ENCODE measurements around the gene RPS19BP1.

RPS19BP1 gene

GRCh38 chr22:39491696-39492095, 40.9 kb downstream of the RPS19BP1 start:
- CTCF ChIA-PET: interaction anchor here (2.6 to 10.6 kb wide), 2 partner anchors 23 to 38 kb away, joined by 9 to 216 read pairs; partner anchors contain the start of gene RPS19BP1
- Mint-ChIP-seq H3K4me3 (no peak overlapping the region), H3K27me3 (peaks cover 7% of the 10 kb centered on the region), H3K9me3 (no peaks in the 10 kb centered on the region), H3K27ac (no peak overlapping the region), H3K36me3 (peaks cover 6% of the 10 kb centered on the region), H3K4me1 (peaks cover 28% of the 10 kb centered on the region)
- DNase-seq: no peak

GRCh38 chr22:39490966-39491680, 41.4 kb downstream of the RPS19BP1 start:
- H3K27ac Mint-ChIP-seq: no peak overlapping the region
- peaks cover 6% of the 10 kb centered on the region for H3K36me3 Mint-ChIP-seq
- no peaks in the 10 kb centered on the region for H3K9me3 Mint-ChIP-seq
- peaks cover 24% of the 10 kb centered on the region for H3K4me1 Mint-ChIP-seq
- no peak for DNase-seq
- H3K27me3 Mint-ChIP-seq: peaks cover 4% of the 10 kb centered on the region
- no peak overlapping the region for H3K4me3 Mint-ChIP-seq
- CTCF ChIA-PET: interaction anchor here (0.6 to 10.6 kb wide), 5 partner anchors 23 to 92 kb away, joined by 3 to 216 read pairs (median 4); partner anchors contain the start of genes RPS19BP1 and TAB1

DNA sequence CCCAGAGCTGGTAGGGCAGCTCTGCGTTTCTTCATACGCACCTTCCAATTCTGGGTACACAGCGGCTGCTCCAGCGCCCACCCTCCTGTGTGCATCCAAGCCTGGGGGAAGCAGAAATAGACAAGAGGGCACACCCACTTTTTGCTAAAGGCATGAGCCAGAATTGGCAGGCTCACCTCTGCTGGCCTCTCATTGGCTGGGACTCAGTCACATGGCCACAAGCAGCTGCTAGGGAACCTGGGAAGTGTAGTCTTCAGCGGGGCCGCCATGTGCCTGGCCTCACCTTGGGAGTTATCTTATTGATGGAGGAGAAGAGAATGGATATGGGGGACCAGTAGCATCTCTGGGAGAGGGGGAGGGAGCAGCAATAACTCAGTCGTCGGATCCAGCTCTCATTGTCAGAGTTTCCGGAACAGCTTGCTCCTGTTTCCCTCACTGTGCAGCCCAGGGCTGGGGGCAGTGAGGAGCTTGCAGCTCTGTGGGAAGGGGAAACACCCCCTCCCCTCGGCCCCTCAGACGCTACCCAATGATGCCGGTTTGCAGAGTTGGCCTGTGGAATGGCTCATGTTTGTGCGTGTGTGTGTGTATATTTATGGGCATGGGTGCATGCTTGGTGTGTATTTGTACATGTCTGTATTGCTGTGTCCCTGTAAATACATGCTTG, 42.3 kb downstream of the RPS19BP1 start:
- H3K27me3 Mint-ChIP-seq: peaks cover 4% of the 10 kb centered on the region
- peak; percentile 85 for DNase-seq
- H3K9me3 Mint-ChIP-seq: no peaks in the 10 kb centered on the region
- H3K27ac Mint-ChIP-seq: no peak overlapping the region
- CTCF ChIA-PET: interaction anchor here (0.6 to 10.6 kb wide), 7 partner anchors 24 to 91 kb away, joined by 3 to 216 read pairs (median 3); partner anchors contain the start of genes ATF4, RPS19BP1 and TAB1
- H3K4me3 Mint-ChIP-seq: no peak overlapping the region
- H3K4me1 Mint-ChIP-seq: peaks cover 19% of the 10 kb centered on the region
- H3K36me3 Mint-ChIP-seq: peaks cover 6% of the 10 kb centered on the region

- DNase-seq: no peak
- Mint-ChIP-seq H3K27ac (no peak overlapping the region), H3K4me1 (peaks cover 13% of the 10 kb centered on the region), H3K27me3 (peaks cover 10% of the 10 kb centered on the region), H3K36me3 (peaks cover 6% of the 10 kb centered on the region), H3K9me3 (no peaks in the 10 kb centered on the region), H3K4me3 (no peak overlapping the region)
- CTCF ChIA-PET: interaction anchor here (1.4 to 10.6 kb wide), 5 partner anchors 25 to 90 kb away, joined by 3 to 216 read pairs (median 4); partner anchors contain the start of genes ATF4, RPS19BP1 and TAB1
Observed at GRCh38 chr22:39489094-39490068, 43.2 kb downstream of the RPS19BP1 start.

DNA sequence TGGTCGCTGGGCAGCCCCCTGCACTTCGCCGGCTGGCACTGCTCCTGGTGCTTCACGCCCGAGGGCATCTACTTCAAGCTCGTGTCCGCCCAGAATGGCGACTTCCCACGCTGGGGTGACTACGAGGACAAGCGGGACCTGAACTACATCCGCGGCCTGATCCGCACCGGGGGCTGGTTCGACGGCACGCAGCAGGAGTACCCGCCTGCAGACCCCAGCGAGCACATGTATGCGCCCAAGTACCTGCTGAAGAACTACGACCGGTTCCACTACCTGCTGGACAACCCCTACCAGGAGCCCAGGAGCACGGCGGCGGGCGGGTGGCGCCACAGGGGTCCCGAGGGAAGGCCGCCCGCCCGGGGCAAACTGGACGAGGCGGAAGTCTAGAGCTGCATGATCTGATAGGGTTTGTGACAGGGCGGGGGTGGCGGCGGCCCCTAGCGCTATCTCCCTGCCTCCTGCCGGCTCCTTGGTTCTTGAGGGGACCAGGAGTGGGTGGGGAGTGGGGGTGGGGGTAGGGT, 43.9 kb downstream of the RPS19BP1 start:
- DNase-seq: no peak
- Mint-ChIP-seq H3K36me3 (peaks cover 6% of the 10 kb centered on the region), H3K4me1 (peaks cover 13% of the 10 kb centered on the region), H3K9me3 (no peaks in the 10 kb centered on the region), H3K27me3 (peaks cover 12% of the 10 kb centered on the region), H3K27ac (no peak overlapping the region), H3K4me3 (no peak overlapping the region)
- CTCF ChIA-PET: interaction anchor here (0.8 kb wide), 1 partner anchor 8 kb away, joined by 3 read pairs; no protein-coding TSS in a partner anchor

- Mint-ChIP-seq H3K4me1 (peaks cover 10% of the 10 kb centered on the region), H3K36me3 (peaks cover 6% of the 10 kb centered on the region), H3K27me3 (peaks cover 14% of the 10 kb centered on the region), H3K9me3 (no peaks in the 10 kb centered on the region), H3K27ac (no peak overlapping the region), H3K4me3 (no peak overlapping the region)
- CTCF ChIA-PET: interaction anchor here (0.8 kb wide), 1 partner anchor 8 kb away, joined by 3 read pairs; no protein-coding TSS in a partner anchor
- DNase-seq: no peak
Observed at GRCh38 chr22:39487826-39488520, 44.6 kb downstream of the RPS19BP1 start.

DNA sequence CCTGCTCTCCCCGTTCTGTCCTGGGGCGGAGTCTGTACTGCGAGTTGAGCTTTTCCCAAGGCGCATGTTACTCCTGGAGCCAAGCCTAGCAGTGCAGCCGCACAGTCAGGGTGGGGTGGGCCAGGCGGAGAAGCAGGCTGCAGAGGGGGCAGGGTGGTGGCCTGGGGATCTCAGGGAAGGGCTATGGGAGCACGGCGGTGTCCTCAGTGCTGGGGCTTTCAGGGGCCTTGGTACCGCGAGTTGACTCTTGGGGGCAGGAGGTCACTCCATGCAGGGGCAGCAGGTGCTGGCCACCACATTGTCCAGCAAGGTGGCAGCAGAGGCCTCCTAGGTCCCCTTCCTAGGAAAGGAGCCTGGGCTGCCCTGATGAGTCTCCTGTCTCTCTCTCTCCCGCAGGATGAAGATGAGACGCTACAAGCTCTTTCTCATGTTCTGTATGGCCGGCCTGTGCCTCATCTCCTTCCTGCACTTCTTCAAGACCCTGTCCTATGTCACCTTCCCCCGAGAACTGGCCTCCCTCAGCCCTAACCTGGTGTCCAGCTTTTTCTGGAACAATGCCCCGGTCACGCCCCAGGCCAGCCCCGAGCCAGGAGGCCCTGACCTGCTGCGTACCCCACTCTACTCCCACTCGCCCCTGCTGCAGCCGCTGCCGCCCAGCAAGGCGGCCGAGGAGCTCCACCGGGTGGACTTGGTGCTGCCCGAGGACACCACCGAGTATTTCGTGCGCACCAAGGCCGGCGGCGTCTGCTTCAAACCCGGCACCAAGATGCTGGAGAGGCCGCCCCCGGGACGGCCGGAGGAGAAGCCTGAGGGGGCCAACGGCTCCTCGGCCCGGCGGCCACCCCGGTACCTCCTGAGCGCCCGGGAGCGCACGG, 45.4 kb downstream of the RPS19BP1 start:
- no peaks in the 10 kb centered on the region for H3K9me3 Mint-ChIP-seq
- peaks cover 6% of the 10 kb centered on the region for H3K36me3 Mint-ChIP-seq
- CTCF ChIA-PET: no interaction called here
- peaks cover 14% of the 10 kb centered on the region for H3K27me3 Mint-ChIP-seq
- H3K4me3 Mint-ChIP-seq: no peak overlapping the region
- H3K27ac Mint-ChIP-seq: no peak overlapping the region
- peaks cover 10% of the 10 kb centered on the region for H3K4me1 Mint-ChIP-seq
- DNase-seq: no peak

- Mint-ChIP-seq H3K4me3 (no peak overlapping the region), H3K4me1 (no peaks in the 10 kb centered on the region), H3K27me3 (peaks cover 10% of the 10 kb centered on the region), H3K9me3 (no peaks in the 10 kb centered on the region), H3K36me3 (peaks cover 4% of the 10 kb centered on the region), H3K27ac (no peak overlapping the region)
- CTCF ChIA-PET: interaction anchor here (0.9 to 1.8 kb wide), 3 partner anchors 11 to 83 kb away, joined by 3 to 6 read pairs (median 3); partner anchors contain the start of gene TAB1
- DNase-seq: no peak
Observed at GRCh38 chr22:39482768-39483167, 49.8 kb downstream of the RPS19BP1 start.

GRCh38 chr22:39481595-39481994, 51.0 kb downstream of the RPS19BP1 start:
- no peak for DNase-seq
- H3K9me3 Mint-ChIP-seq: no peaks in the 10 kb centered on the region
- peaks cover 10% of the 10 kb centered on the region for H3K27me3 Mint-ChIP-seq
- H3K27ac Mint-ChIP-seq: no peak overlapping the region
- no peaks in the 10 kb centered on the region for H3K4me1 Mint-ChIP-seq
- CTCF ChIA-PET: interaction anchor here (0.6 to 0.9 kb wide), 2 partner anchors 15 to 46 kb away, joined by 3 read pairs; no protein-coding TSS in a partner anchor
- H3K36me3 Mint-ChIP-seq: peaks cover 3% of the 10 kb centered on the region
- H3K4me3 Mint-ChIP-seq: no peak overlapping the region

DNA sequence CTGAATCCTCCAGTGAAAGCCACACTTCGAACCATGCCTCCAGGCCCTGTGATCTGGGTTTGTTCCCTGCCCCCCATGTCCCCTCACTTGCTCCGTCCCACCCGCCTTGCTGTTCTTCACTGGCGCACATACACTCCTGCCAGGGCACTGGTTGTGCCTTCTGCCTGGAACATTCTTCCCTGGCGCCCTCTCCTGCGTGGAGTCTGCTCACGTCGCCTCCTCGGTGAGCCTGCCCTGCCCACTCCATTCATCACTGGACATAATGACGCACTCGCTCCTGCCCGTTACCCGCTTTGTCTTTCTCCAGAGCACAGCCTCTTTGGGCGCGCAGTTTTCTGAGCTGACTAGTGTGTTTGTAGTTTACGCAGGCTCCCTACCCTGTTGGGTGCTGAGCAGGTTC, 51.5 kb downstream of the RPS19BP1 start:
- no peaks in the 10 kb centered on the region for H3K9me3 Mint-ChIP-seq
- H3K4me1 Mint-ChIP-seq: no peaks in the 10 kb centered on the region
- H3K4me3 Mint-ChIP-seq: no peak overlapping the region
- peaks cover 3% of the 10 kb centered on the region for H3K36me3 Mint-ChIP-seq
- H3K27me3 Mint-ChIP-seq: peaks cover 10% of the 10 kb centered on the region
- DNase-seq: no peak
- CTCF ChIA-PET: no interaction called here
- H3K27ac Mint-ChIP-seq: no peak overlapping the region

GRCh38 chr22:39480557-39480956, 52.0 kb downstream of the RPS19BP1 start:
- no peak for DNase-seq
- H3K9me3 Mint-ChIP-seq: no peaks in the 10 kb centered on the region
- peaks cover 10% of the 10 kb centered on the region for H3K27me3 Mint-ChIP-seq
- H3K4me1 Mint-ChIP-seq: no peaks in the 10 kb centered on the region
- CTCF ChIA-PET: no interaction called here
- no peak overlapping the region for H3K4me3 Mint-ChIP-seq
- H3K27ac Mint-ChIP-seq: no peak overlapping the region
- peaks cover 5% of the 10 kb centered on the region for H3K36me3 Mint-ChIP-seq

- Mint-ChIP-seq H3K4me1 (no peaks in the 10 kb centered on the region), H3K27me3 (peaks cover 4% of the 10 kb centered on the region), H3K9me3 (no peaks in the 10 kb centered on the region), H3K36me3 (peaks cover 5% of the 10 kb centered on the region), H3K4me3 (no peak overlapping the region), H3K27ac (no peak overlapping the region)
- CTCF ChIA-PET: interaction anchor here (1.9 kb wide), 1 partner anchor 17 kb away, joined by 4 read pairs; no protein-coding TSS in a partner anchor
- DNase-seq: no peak
Observed at GRCh38 chr22:39479254-39479653, 53.3 kb downstream of the RPS19BP1 start.
